NCI-H1105 treated with DMSO at 0.1 percent for 48 hours (cell line): ENCODE measurements around the gene RAPSN.
A peak's percentile ranks its signal among the peaks of the same experiment; 100 is the strongest.

Experiments
- DNase-seq: peaks from one replicate; lab custom pipeline; 2025; lab: John Stamatoyannopoulos, UW

The RAPSN gene

GRCh38 chr11:47466201-47466600, 17.3 kb upstream of the RAPSN start:
- no peak for DNase-seq

GRCh38 chr11:47464483-47464882, 15.5 kb upstream of the RAPSN start:
- peak; percentile 5 for DNase-seq

GRCh38 chr11:47461876-47462275, 12.9 kb upstream of the RAPSN start:
- DNase-seq, result no peak

GRCh38 chr11:47460571-47461235, 11.8 kb upstream of the RAPSN start:
- no peak for DNase-seq

GRCh38 chr11:47454258-47454671, 5.3 kb upstream of the RAPSN start:
- peak; percentile 62 for DNase-seq

- no peak for DNase-seq
These were observed 4.4 kb upstream of the RAPSN start for GRCh38 chr11:47453365-47453764.

- no peak for DNase-seq
These were observed 3.1 kb upstream of the RAPSN start for GRCh38 chr11:47451990-47452389.

GRCh38 chr11:47451436-47451835, 2.5 kb upstream of the RAPSN start:
- DNase-seq, result no peak

GRCh38 chr11:47449541-47449940, 605 bp upstream of the RAPSN start:
- no peak for DNase-seq

- no peak for DNase-seq
These were observed 1.0 kb downstream of the RAPSN start for GRCh38 chr11:47447906-47448305.

- no peak for DNase-seq
These were observed 2.1 kb downstream of the RAPSN start for GRCh38 chr11:47446833-47447232.

GRCh38 chr11:47445840-47446239, 3.1 kb downstream of the RAPSN start:
- DNase-seq, result no peak

- no peak for DNase-seq
These were observed 5.1 kb downstream of the RAPSN start for GRCh38 chr11:47443817-47444216.

- no peak for DNase-seq
These were observed 5.8 kb downstream of the RAPSN start for GRCh38 chr11:47443028-47443700.

- DNase-seq, result no peak
These were observed 6.4 kb downstream of the RAPSN start for GRCh38 chr11:47442514-47442913.

- DNase-seq, result no peak
These were observed 7.5 kb downstream of the RAPSN start for GRCh38 chr11:47441421-47441820.

- no peak for DNase-seq
These were observed 8.9 kb downstream of the RAPSN start for GRCh38 chr11:47440054-47440476.

- no peak for DNase-seq
These were observed 10.2 kb downstream of the RAPSN start for GRCh38 chr11:47438721-47439120.

GRCh38 chr11:47437746-47438418, 11.1 kb downstream of the RAPSN start:
- no peak for DNase-seq

- no peak for DNase-seq
These were observed 11.7 kb downstream of the RAPSN start for GRCh38 chr11:47437218-47437745.

- no peak for DNase-seq
These were observed 12.2 kb downstream of the RAPSN start for GRCh38 chr11:47436726-47437125.

- DNase-seq, result no peak
These were observed 13.2 kb downstream of the RAPSN start for GRCh38 chr11:47435687-47436086.
